ENCODE data around the gene KCND3. TPM values are rescaled to one million over a fixed set of nuclear protein-coding genes. Genes with fewer than 3 reads are reported as not detected.

Gene KCND3
- total RNA-seq, 3 donors from 2014 or later: not detected

GRCh38 chr1:111880881-111881837 lies 108.3 kb downstream of the KCND3 start:
- Mint-ChIP-seq H3K36me3 (ENCODE audit: insufficient read depth) (no peaks in the 10 kb centered on the region), H3K4me3 (no peak overlapping the region), H3K4me1 (ENCODE audit: low read depth) (no peaks in the 10 kb centered on the region), H3K27me3 (ENCODE audit: low read depth) (peaks cover 44% of the 10 kb centered on the region), H3K9me3 (no peaks in the 10 kb centered on the region)
- ATAC-seq (no peak), DNase-seq (no peak)

- Mint-ChIP-seq H3K27me3 (ENCODE audit: low read depth) (peaks cover 42% of the 10 kb centered on the region), H3K4me3 (no peak overlapping the region)
Measured at GRCh38 chr1:111879081-111879480, 110.4 kb downstream of the KCND3 start.

GRCh38 chr1:111878649-111879048 lies 110.8 kb downstream of the KCND3 start:
- Mint-ChIP-seq H3K9me3 (no peaks in the 10 kb centered on the region), H3K4me3 (no peak overlapping the region), H3K36me3 (ENCODE audit: insufficient read depth) (no peaks in the 10 kb centered on the region), H3K27me3 (ENCODE audit: low read depth) (peaks cover 41% of the 10 kb centered on the region), H3K4me1 (ENCODE audit: low read depth) (no peaks in the 10 kb centered on the region)
- ATAC-seq (no peak), DNase-seq (no peak)

More at GRCh38 chr1:111879081-111879480, 110.4 kb downstream of the KCND3 start:
- no peak for DNase-seq
- Mint-ChIP-seq H3K9me3 (no peaks in the 10 kb centered on the region), H3K4me1 (ENCODE audit: low read depth) (no peaks in the 10 kb centered on the region), H3K36me3 (ENCODE audit: insufficient read depth) (no peaks in the 10 kb centered on the region)
- no peak for ATAC-seq

- Mint-ChIP-seq H3K27me3 (ENCODE audit: low read depth) (peaks cover 37% of the 10 kb centered on the region), H3K9me3 (no peaks in the 10 kb centered on the region), H3K4me3 (no peak overlapping the region), H3K4me1 (ENCODE audit: low read depth) (no peaks in the 10 kb centered on the region), H3K36me3 (ENCODE audit: insufficient read depth) (no peaks in the 10 kb centered on the region)
- DNase-seq (no peak), ATAC-seq (no peak)
Measured at GRCh38 chr1:111878091-111878490, 111.4 kb downstream of the KCND3 start.

- Mint-ChIP-seq H3K36me3 (ENCODE audit: insufficient read depth) (no peaks in the 10 kb centered on the region), H3K4me3 (no peak overlapping the region), H3K9me3 (no peaks in the 10 kb centered on the region), H3K27me3 (ENCODE audit: low read depth) (peaks cover 29% of the 10 kb centered on the region), H3K4me1 (ENCODE audit: low read depth) (no peaks in the 10 kb centered on the region)
- ATAC-seq (no peak), DNase-seq (no peak)
Measured at GRCh38 chr1:111876631-111877030, 112.8 kb downstream of the KCND3 start.

GRCh38 chr1:111875640-111876039 lies 113.8 kb downstream of the KCND3 start:
- H3K27me3 Mint-ChIP-seq (ENCODE audit: low read depth): peaks cover 22% of the 10 kb centered on the region
- H3K4me3 Mint-ChIP-seq: no peak overlapping the region
- no peak for ATAC-seq
- no peaks in the 10 kb centered on the region for H3K9me3 Mint-ChIP-seq
- H3K4me1 Mint-ChIP-seq (ENCODE audit: low read depth): no peaks in the 10 kb centered on the region
- no peaks in the 10 kb centered on the region for H3K36me3 Mint-ChIP-seq (ENCODE audit: insufficient read depth)
- DNase-seq: no peak

GRCh38 chr1:111873460-111874030 lies 115.9 kb downstream of the KCND3 start:
- DNase-seq: no peak
- Mint-ChIP-seq H3K4me3 (no peak overlapping the region), H3K9me3 (no peaks in the 10 kb centered on the region), H3K4me1 (ENCODE audit: low read depth) (no peaks in the 10 kb centered on the region), H3K36me3 (ENCODE audit: insufficient read depth) (no peaks in the 10 kb centered on the region), H3K27me3 (ENCODE audit: low read depth) (peaks cover 14% of the 10 kb centered on the region)
- no peak for ATAC-seq

- H3K4me3 Mint-ChIP-seq: no peak overlapping the region
- no peaks in the 10 kb centered on the region for H3K9me3 Mint-ChIP-seq
- ATAC-seq (no peak), DNase-seq (no peak)
- no peaks in the 10 kb centered on the region for H3K36me3 Mint-ChIP-seq (ENCODE audit: insufficient read depth)
- no peaks in the 10 kb centered on the region for H3K4me1 Mint-ChIP-seq (ENCODE audit: low read depth)
- H3K27me3 Mint-ChIP-seq (ENCODE audit: low read depth): peaks cover 3% of the 10 kb centered on the region
Measured at GRCh38 chr1:111870181-111870580, 119.3 kb downstream of the KCND3 start.

- H3K4me3 Mint-ChIP-seq: no peak overlapping the region
- H3K9me3 Mint-ChIP-seq: no peaks in the 10 kb centered on the region
- peaks cover 3% of the 10 kb centered on the region for H3K4me1 Mint-ChIP-seq (ENCODE audit: low read depth)
- no peaks in the 10 kb centered on the region for H3K36me3 Mint-ChIP-seq (ENCODE audit: insufficient read depth)
- H3K27me3 Mint-ChIP-seq (ENCODE audit: low read depth): peaks cover 11% of the 10 kb centered on the region
- ATAC-seq: no peak
- no peak for DNase-seq
Measured at GRCh38 chr1:111867868-111868440, 121.5 kb downstream of the KCND3 start.

GRCh38 chr1:111864862-111865261 lies 124.6 kb downstream of the KCND3 start:
- Mint-ChIP-seq H3K4me3 (no peak overlapping the region), H3K27me3 (ENCODE audit: low read depth) (peaks cover 22% of the 10 kb centered on the region), H3K36me3 (ENCODE audit: insufficient read depth) (no peaks in the 10 kb centered on the region), H3K9me3 (no peaks in the 10 kb centered on the region), H3K4me1 (ENCODE audit: low read depth) (peaks cover 3% of the 10 kb centered on the region)
- ATAC-seq (no peak), DNase-seq (no peak)

GRCh38 chr1:111863401-111863800 lies 126.1 kb downstream of the KCND3 start:
- H3K36me3 Mint-ChIP-seq (ENCODE audit: insufficient read depth): peaks cover 2% of the 10 kb centered on the region
- H3K4me3 Mint-ChIP-seq: no peak overlapping the region
- H3K9me3 Mint-ChIP-seq: no peaks in the 10 kb centered on the region
- H3K4me1 Mint-ChIP-seq (ENCODE audit: low read depth): peaks cover 3% of the 10 kb centered on the region
- H3K27me3 Mint-ChIP-seq (ENCODE audit: low read depth): peaks cover 31% of the 10 kb centered on the region
- no peak for ATAC-seq
- DNase-seq: no peak

GRCh38 chr1:111862599-111862998 lies 126.9 kb downstream of the KCND3 start:
- peaks cover 3% of the 10 kb centered on the region for H3K4me1 Mint-ChIP-seq (ENCODE audit: low read depth)
- H3K27me3 Mint-ChIP-seq (ENCODE audit: low read depth): peaks cover 30% of the 10 kb centered on the region
- H3K36me3 Mint-ChIP-seq (ENCODE audit: insufficient read depth): peaks cover 2% of the 10 kb centered on the region
- DNase-seq (no peak), ATAC-seq (no peak)
- H3K4me3 Mint-ChIP-seq: no peak overlapping the region
- no peaks in the 10 kb centered on the region for H3K9me3 Mint-ChIP-seq

GRCh38 chr1:111861523-111861922 lies 127.9 kb downstream of the KCND3 start:
- Mint-ChIP-seq H3K4me1 (ENCODE audit: low read depth) (peaks cover 3% of the 10 kb centered on the region), H3K9me3 (no peaks in the 10 kb centered on the region), H3K4me3 (no peak overlapping the region), H3K36me3 (ENCODE audit: insufficient read depth) (peaks cover 2% of the 10 kb centered on the region), H3K27me3 (ENCODE audit: low read depth) (peaks cover 28% of the 10 kb centered on the region)
- ATAC-seq (no peak), DNase-seq (no peak)

GRCh38 chr1:111857194-111857651 lies 132.2 kb downstream of the KCND3 start:
- Mint-ChIP-seq H3K9me3 (no peaks in the 10 kb centered on the region), H3K4me1 (ENCODE audit: low read depth) (no peaks in the 10 kb centered on the region), H3K36me3 (ENCODE audit: insufficient read depth) (peaks cover 2% of the 10 kb centered on the region), H3K27me3 (ENCODE audit: low read depth) (peaks cover 27% of the 10 kb centered on the region), H3K4me3 (no peak overlapping the region)
- DNase-seq (no peak), ATAC-seq (no peak)

Measured in activated T-cell treated with anti-CD3 and anti-CD28 coated beads, Interleukin-2, amount 50 U/mL, for 4 hours (primary cell).